NT2/D1 (cell line): ENCODE results near the gene LIMA1.
"Not testable (repeated sequence)": the region's sequence is repeated elsewhere in the genome, so short reads cannot be mapped to it uniquely, and the experiment has no call there.

Experiments
- SUZ12 ChIP-seq: IDR thresholded peaks from 2 replicates; pipeline ENCODE4 v1.6.1; 2011; ENCODE audit not compliant: insufficient read length, insufficient read depth; ENCODE audit errors: extremely low read depth
- YY1 ChIP-seq: IDR thresholded peaks from 2 replicates; pipeline ENCODE4 v1.6.1; 2011; ENCODE audit not compliant: insufficient read length, insufficient read depth
- ZNF274 ChIP-seq: IDR thresholded peaks from 2 replicates; pipeline ENCODE4 v1.6.1; 2011; ENCODE audit warnings: mild to moderate bottlenecking, low read depth, low read length

GRCh38 chr12:50311858-50312609, 28.7 kb upstream of the LIMA1 start:
- TF ChIP-seq YY1, SUZ12, ZNF274: not testable (repeated sequence)
